DMS 273 (cell line): ENCODE results near the gene NREP.
"Not testable (repeated sequence)": the region's sequence is repeated elsewhere in the genome, so short reads cannot be mapped to it uniquely, and the experiment has no call there.

Experiments used
- DNase-seq: peaks from one replicate; lab custom pipeline; 2025; ENCODE audit not compliant: unreplicated experiment; lab: John Stamatoyannopoulos, UW

Gene NREP

GRCh38 chr5:111741278-111741677 is 15.7 kb downstream of the NREP start:
- DNase-seq, result peak; percentile 47

GRCh38 chr5:111739416-111739815 is 17.6 kb downstream of the NREP start:
- no peak for DNase-seq

GRCh38 chr5:111738118-111738517 is 18.9 kb downstream of the NREP start:
- no peak for DNase-seq

GRCh38 chr5:111737716-111738115 is 19.3 kb downstream of the NREP start:
- peak; percentile 12 for DNase-seq

- DNase-seq, result peak; percentile 90
Observed at GRCh38 chr5:111735583-111736270, 21.3 kb downstream of the NREP start.

- DNase-seq, result no peak
Observed at GRCh38 chr5:111734597-111734996, 22.4 kb downstream of the NREP start.

GRCh38 chr5:111734013-111734412 is 23.0 kb downstream of the NREP start:
- DNase-seq, result no peak

- DNase-seq, result no peak
Observed at GRCh38 chr5:111733571-111733970, 23.4 kb downstream of the NREP start.

GRCh38 chr5:111731638-111732037 is 25.4 kb downstream of the NREP start:
- DNase-seq, result no peak

GRCh38 chr5:111730659-111731382 is 26.2 kb downstream of the NREP start:
- DNase-seq, result no peak

GRCh38 chr5:111728941-111729340 is 28.1 kb downstream of the NREP start:
- no peak for DNase-seq

GRCh38 chr5:111726986-111727385 is 30.0 kb downstream of the NREP start:
- DNase-seq, result no peak

GRCh38 chr5:111722140-111722539 is 34.9 kb downstream of the NREP start:
- DNase-seq, result no peak

- peak; percentile 41 for DNase-seq
Observed at GRCh38 chr5:111720333-111720890, 36.6 kb downstream of the NREP start.

GRCh38 chr5:111719773-111720172 is 37.2 kb downstream of the NREP start:
- DNase-seq, result peak; percentile 87

- not testable (repeated sequence) for DNase-seq
Observed at GRCh38 chr5:111716789-111717188, 40.2 kb downstream of the NREP start.

GRCh38 chr5:111707630-111708164 is 49.3 kb downstream of the NREP start:
- no peak for DNase-seq

- DNase-seq, result no peak
Observed at GRCh38 chr5:111706345-111706744, 50.6 kb downstream of the NREP start.

GRCh38 chr5:111704452-111705085 is 52.4 kb downstream of the NREP start:
- DNase-seq, result no peak

- no peak for DNase-seq
Observed at GRCh38 chr5:111703662-111704061, 53.3 kb downstream of the NREP start.

GRCh38 chr5:111699976-111700375 is 57.0 kb downstream of the NREP start:
- DNase-seq, result peak; percentile 96
